Uterus (tissue), 4 donors: Measurements from ENCODE around the gene FFAR4. TPM values are rescaled to one million over a fixed set of nuclear protein-coding genes. Genes with fewer than 3 reads are reported as not detected.

Source experiments
- DNase-seq, 2 donors: peaks; one replicate each; pipeline ENCODE4 v3.0.0-alpha.2; 2019 to 2020
- H3K27ac ChIP-seq, 2 donors: fragments of 200-600 bp; sonication (generic); 1 replicate in 1 of 2; 2 replicates in 1 of 2; pipeline ENCODE4 v1.5.1; 2016 to 2018
- H3K27me3 ChIP-seq, 2 donors: fragments of 200-600 bp; sonication (generic); one replicate each; pipeline ENCODE4 v1.5.1; 2018 to 2019; ENCODE audit warnings: control low read depth in 1 of 2
- H3K36me3 ChIP-seq, 2 donors: fragments of 200-600 bp; sonication (generic); one replicate each; pipeline ENCODE4 v1.5.1; 2019; ENCODE audit warnings: control low read depth in 1 of 2
- H3K4me1 ChIP-seq, 2 donors: fragments of 200-600 bp; sonication (generic); one replicate each; pipeline ENCODE4 v1.5.1; 2018 to 2019; ENCODE audit warnings: control low read depth in 1 of 2
- H3K4me3 ChIP-seq, 2 donors: fragments of 200-600 bp; sonication (generic); 1 replicate in 1 of 2; 2 replicates in 1 of 2; pipeline ENCODE4 v1.5.1; 2018 to 2019; ENCODE audit warnings: mild to moderate bottlenecking in 1 of 2
- H3K9me3 ChIP-seq, 2 donors: fragments of 200-600 bp; sonication (generic); one replicate each; pipeline ENCODE4 v1.5.1; 2019; ENCODE audit warnings: control low read depth in 1 of 2
- POLR2A ChIP-seq, 2 donors: fragments of 450-650 bp; IDR thresholded peaks; one replicate each; pipeline ENCODE4 v1.6.1; 2016; ENCODE audit warnings: antibody characterized with exemption in 2 of 2, mild to moderate bottlenecking in 1 of 2, moderate library complexity in 1 of 2
- intact Hi-C: fragments of 100-400 bp; cut with DNase I; formaldehyde crosslinking; loops from one replicate; pipeline ENCODE4 v1.15.1; 2023; ENCODE audit warnings: low total_unique reads
- total RNA-seq, 4 donors: library from RNA; depleted of rRNA in 3 of 4; stranded (reverse); fragments of >200 nt in 3 of 4; gene quantifications; one replicate each; pipeline versions ENCODE4 v1.1.0 to v1.2.4, GENCODE V29; 2014 to 2023
- TF ChIP-seq, protein P1 (sequence below), 4 experiments: fragments of 200-600 bp in 2 of 4; fragments of 450-650 bp in 2 of 4; sonication (generic) in 2 of 4; IDR thresholded peaks; one replicate each; pipeline ENCODE4 v1.5.1; 2016 to 2019; ENCODE audit warnings: antibody characterized with exemption in 4 of 4, mild to moderate bottlenecking in 2 of 4, moderate library complexity in 1 of 4
- donor health status: DM: yes; HTN: yes; CAD: no.

Gene FFAR4
- total RNA-seq, 4 donors from 2014 or later, result not detected

DNA sequence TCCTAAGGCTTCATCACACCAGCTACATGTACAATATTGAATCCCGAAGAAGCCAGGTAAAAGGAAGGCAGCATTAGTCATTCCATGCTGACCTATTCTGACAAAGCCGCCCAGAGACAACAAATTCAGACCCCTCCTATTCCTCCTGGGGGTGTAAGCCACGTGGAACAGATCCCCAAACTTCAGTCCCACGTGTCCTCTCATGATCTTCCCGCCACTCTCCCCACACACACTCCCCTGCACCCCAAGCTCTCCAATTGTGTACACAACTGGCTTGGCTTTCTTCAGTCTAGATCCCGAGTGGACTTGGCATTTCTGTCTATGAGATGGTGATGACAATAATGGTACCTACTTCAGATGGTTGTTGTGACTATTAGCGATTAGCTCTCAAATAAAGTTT is 54.5 kb downstream of the FFAR4 start:
- H3K4me1 ChIP-seq, result no peaks in the 10 kb centered on the region
- no peaks in the 10 kb centered on the region for H3K9me3 ChIP-seq
- no peak overlapping the region for H3K27ac ChIP-seq
- no peaks in the 10 kb centered on the region for H3K27me3 ChIP-seq
- no peak overlapping the region for H3K4me3 ChIP-seq
- intact Hi-C loops, result no loop called here
- no peak for DNase-seq
- no peaks in the 10 kb centered on the region for H3K36me3 ChIP-seq
- TF ChIP-seq POLR2A (IDR thresholded peaks at IDR 0.05), result no peak
- TF ChIP-seq, protein P1, sequence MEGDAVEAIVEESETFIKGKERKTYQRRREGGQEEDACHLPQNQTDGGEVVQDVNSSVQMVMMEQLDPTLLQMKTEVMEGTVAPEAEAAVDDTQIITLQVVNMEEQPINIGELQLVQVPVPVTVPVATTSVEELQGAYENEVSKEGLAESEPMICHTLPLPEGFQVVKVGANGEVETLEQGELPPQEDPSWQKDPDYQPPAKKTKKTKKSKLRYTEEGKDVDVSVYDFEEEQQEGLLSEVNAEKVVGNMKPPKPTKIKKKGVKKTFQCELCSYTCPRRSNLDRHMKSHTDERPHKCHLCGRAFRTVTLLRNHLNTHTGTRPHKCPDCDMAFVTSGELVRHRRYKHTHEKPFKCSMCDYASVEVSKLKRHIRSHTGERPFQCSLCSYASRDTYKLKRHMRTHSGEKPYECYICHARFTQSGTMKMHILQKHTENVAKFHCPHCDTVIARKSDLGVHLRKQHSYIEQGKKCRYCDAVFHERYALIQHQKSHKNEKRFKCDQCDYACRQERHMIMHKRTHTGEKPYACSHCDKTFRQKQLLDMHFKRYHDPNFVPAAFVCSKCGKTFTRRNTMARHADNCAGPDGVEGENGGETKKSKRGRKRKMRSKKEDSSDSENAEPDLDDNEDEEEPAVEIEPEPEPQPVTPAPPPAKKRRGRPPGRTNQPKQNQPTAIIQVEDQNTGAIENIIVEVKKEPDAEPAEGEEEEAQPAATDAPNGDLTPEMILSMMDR (IDR thresholded peaks at IDR 0.05), result no peak

DNA sequence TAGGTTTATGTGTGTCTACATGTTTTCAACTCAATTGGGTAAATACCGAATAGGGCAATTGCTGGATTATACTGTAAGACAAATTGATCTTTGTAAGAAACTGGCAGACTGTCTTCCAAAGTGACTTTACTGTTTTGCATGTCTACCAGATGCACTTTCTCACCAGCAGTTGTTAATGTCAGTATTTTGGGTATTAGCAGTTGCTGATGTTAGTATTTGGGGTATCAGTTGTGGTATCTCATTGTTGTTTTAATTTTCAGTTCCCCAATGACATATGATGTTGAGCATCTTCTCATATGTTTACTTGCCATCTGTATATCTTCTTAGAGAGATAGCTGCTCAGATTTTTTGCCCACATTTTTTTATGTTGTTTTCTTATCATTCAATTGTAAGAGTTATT is 56.5 kb downstream of the FFAR4 start:
- Histone ChIP-seq H3K36me3 (no peaks in the 10 kb centered on the region), H3K4me3 (no peak overlapping the region), H3K9me3 (no peaks in the 10 kb centered on the region), H3K27me3 (no peaks in the 10 kb centered on the region), H3K27ac (no peak overlapping the region), H3K4me1 (no peaks in the 10 kb centered on the region)
- TF ChIP-seq POLR2A (IDR thresholded peaks at IDR 0.05), result no peak
- TF ChIP-seq, protein P1 (IDR thresholded peaks at IDR 0.05), result no peak
- no peak for DNase-seq
- intact Hi-C loops, result no loop called here

DNA sequence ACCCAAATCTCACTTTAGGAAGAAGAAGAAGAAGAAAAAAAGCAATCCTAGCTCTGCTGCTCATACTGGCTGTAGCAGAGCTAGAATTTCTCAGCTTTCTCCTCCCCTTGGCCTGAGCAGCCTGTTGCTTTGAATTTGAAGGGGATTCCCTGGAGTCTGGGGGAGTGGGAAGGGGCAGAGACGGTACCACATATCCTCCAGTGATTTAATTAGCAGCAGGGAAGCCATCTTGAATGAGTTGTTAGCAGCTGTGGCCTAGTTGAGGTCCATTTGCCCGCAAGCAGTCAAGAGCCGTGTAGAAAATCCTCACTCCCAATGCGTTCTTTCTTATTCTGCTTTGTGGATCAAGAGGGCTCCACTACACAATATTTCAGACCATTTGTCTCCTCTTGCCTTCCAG is 62.4 kb downstream of the FFAR4 start:
- intact Hi-C loops, result no loop called here
- H3K27ac ChIP-seq, result no peak overlapping the region
- no peaks in the 10 kb centered on the region for H3K4me1 ChIP-seq
- no peak overlapping the region for H3K4me3 ChIP-seq
- H3K9me3 ChIP-seq, result no peaks in the 10 kb centered on the region
- no peaks in the 10 kb centered on the region for H3K27me3 ChIP-seq
- H3K36me3 ChIP-seq, result no peaks in the 10 kb centered on the region
- TF ChIP-seq, protein P1 (IDR thresholded peaks at IDR 0.05), result no peak
- TF ChIP-seq POLR2A (IDR thresholded peaks at IDR 0.05), result no peak
- DNase-seq, result no peak

DNA sequence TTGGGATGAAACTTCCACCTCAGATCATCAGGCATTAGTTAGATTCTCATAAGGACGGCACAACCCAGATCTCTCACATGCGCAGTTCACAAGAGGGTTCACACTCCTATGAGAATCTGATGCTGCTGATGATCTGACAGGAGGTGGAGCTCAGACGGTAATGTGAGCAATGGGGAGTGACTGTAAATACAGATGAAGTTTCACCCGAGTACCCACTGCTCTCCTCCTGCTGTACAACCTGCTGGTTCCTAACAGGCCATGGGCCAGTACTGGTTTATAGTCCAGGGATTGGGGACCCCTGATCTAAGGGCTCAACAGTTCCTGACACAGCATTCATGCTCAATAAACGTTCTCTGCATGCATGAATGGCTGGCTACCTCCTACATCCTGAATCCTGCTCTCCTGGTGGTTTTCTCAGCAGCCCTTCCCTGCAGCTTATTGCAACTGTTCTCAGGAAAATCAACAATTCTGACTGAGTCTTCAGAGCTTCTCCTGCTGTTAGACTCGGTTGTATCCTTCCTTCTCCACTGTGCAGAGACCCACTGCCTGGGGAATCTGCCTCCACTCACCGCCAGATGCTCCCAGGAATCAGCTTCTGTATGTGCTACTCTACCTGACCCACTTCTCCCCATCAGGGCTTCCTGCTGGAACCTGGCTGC is 63.3 kb downstream of the FFAR4 start:
- no peak for DNase-seq
- no peak for TF ChIP-seq POLR2A (IDR thresholded peaks at IDR 0.05)
- TF ChIP-seq, protein P1 (IDR thresholded peaks at IDR 0.05), result no peak

DNA sequence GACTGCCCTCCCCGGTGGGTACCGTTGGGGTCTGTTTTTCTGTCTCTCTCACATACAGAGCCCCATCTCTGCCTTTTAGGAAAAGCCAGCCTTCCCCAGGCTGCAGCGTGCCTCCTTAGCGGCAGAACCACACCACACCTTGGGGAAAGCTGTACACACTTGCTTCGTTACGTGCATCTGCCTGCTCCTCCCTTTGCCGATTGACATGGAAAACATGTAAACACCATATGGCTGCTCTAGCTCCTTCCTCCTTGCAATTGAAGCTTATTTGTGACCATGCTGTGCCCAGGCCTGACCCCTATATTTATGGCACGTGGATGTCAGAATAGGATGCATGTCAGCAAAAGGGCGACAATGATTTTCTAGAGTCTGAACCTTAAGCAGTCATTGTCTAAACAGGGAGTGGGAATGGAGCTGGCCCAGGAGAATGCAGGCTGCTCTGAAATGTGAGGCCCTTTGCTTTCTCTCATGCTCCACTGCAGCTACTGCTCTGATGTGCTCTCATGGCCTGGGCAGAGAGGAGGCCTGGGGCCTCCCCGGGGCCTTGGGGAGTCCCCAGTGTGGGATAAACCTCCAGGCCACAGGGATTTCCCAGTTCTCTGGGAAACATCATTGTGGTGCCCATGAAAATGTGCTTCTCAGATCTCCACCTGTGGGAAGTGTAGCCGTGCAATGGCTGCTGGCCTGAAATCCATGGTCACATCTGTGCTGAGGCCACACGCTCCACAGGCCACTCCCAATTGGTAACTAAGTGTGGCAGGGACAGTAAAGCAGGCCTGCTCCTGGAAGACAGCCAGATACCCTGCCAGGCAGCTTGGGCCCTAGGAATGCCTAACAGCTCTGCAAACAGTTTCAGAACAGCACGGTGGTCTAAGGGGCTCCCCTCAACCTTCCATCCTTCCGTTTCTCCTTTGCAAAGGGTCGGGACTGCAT is 64.4 kb downstream of the FFAR4 start:
- intact Hi-C loops, result no loop called here
- Histone ChIP-seq H3K4me3 (no peak overlapping the region), H3K27ac (no peak overlapping the region), H3K27me3 (no peaks in the 10 kb centered on the region), H3K36me3 (no peaks in the 10 kb centered on the region), H3K9me3 (no peaks in the 10 kb centered on the region), H3K4me1 (no peaks in the 10 kb centered on the region)
- no peak for DNase-seq
- TF ChIP-seq POLR2A (IDR thresholded peaks at IDR 0.05), result no peak
- TF ChIP-seq, protein P1 (IDR thresholded peaks at IDR 0.05), result no peak

More for the DNA sequence above, 63.3 kb downstream of the FFAR4 start:
- Histone ChIP-seq H3K36me3 (no peaks in the 10 kb centered on the region), H3K27ac (no peak overlapping the region), H3K27me3 (no peaks in the 10 kb centered on the region), H3K4me1 (no peaks in the 10 kb centered on the region), H3K4me3 (no peak overlapping the region), H3K9me3 (no peaks in the 10 kb centered on the region)
- intact Hi-C loops, result no loop called here
